Eye (tissue), 1 donor: ENCODE data around the gene GRB10.
"Not testable (repeated sequence)": the region's sequence is repeated elsewhere in the genome, so short reads cannot be mapped to it uniquely, and the experiment has no call there.

ENCODE experiments used
- DNase-seq: peaks from one replicate; pipeline ENCODE4 v3.0.0-alpha.2; 2015

GRB10 gene

DNA sequence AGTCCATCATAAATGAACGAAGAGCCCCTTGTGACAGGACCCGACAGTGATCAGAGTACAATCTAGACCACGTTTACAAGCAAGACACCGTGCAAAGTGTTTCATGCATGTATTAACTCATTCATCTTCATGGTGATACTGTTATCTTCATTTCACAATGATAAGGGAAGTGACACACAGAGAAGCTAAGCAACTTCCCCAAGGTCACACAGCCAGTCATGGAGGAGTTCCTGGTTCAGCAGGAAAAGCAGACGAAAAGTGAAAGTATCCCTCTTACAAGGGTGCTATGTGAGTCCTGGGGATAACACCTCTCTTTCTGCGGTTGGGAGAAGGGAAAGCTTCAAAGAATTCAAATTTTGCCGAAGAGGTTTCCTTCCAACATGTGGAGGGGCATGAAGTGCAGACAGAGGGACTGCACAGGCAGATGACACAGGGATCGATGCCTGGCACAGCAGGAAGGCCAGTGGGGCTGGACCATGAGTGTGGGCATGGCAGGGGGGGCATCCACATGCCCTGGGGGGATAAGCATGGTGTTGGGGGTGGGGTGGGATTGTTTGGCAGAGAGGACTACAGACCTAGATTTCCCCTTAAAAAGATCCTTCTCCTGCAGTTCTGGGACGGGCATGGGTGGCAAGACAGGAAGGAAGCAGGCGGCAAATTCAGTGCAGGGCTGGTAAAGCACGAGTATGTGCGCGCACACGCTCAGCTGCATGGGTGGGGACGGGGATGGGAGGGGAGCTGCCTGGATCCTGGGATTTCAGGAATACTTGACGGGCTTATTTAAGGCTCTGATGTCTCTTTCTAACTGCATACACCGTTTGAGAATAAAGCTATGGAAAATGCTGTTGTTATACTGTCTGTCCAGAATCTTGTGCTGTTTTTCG lies 184.0 kb downstream of the GRB10 start:
- DNase-seq: no peak

DNA sequence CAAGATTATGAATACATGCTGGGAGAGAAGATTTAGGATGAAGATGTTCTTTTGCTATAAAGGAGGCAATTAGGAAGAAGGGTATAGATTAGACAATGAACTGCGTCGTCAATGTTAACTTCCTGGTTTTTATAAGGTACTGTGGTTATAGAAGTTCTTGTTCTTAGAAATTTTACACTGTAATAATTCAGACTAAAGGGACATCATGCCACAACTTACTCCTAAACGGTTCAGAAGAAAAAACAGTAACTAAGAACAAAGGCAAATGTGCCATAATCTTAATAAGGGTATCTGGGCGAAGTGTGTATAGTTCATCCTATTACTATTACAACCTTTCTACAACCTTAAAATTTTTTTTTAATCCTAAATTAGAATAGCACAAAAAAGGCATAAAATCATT lies 186.2 kb downstream of the GRB10 start:
- DNase-seq: no peak

DNA sequence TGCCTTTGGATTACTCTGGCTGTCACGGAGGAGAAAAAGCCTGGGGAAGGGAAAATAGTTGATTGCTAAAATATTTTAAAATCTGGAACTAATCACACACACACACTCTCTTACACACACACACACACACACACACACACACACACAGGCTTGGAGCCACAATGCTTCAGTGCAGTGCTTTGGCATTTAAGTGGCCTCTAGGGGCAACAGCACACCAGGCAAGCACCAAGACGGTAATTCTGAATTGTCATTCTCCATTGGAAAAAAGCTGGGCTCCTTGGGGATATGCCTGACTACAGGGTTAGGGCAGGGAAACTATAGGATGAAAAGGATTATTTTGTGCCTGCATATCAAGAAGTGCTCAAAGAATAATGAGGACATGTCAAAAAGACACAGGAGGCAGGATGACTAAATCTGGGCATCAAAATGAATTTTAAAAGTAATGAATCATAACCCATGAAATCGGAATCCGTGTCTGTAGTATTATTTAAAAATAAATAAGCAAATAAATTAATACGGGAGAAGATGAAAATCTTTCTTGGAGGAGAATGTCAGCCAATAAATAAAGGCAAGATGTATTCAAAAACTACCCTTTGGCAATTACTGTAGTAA lies 187.1 kb downstream of the GRB10 start:
- peak; percentile 58 for DNase-seq

DNA sequence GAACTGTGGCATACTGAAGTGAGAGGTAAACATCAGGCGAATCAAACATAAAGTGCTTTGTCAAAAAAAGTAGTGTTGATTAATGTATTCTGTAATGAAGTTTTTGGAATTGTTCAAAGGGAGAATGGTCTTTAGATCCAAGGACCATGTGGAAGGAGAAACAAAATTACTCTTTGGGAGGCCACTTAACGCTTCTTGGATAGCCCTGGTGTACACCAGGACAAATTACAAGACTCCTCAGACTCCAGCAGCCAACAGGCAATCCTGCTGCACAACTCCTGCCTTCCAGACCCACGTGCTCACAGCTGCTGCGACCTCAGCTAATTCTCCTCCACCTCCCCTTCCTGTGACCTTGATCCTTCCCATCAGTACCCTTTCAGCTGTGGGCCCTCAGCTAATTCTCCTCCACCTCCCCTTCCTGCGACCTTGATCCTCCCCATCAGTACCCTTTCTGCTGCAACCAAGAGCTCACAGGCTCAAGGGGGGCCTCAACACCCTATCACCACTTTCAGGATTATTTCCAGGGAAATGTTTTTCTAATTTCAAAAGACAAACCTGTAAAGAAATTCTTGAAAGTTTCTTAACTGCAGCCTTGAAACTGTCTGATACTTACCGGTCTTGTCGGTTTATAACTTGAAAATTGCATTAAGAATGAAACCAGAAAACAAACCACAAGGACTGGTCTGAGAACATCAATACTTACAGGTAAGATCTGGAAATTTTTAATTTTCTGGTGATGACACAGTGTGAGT lies 187.8 kb downstream of the GRB10 start:
- no peak for DNase-seq

DNA sequence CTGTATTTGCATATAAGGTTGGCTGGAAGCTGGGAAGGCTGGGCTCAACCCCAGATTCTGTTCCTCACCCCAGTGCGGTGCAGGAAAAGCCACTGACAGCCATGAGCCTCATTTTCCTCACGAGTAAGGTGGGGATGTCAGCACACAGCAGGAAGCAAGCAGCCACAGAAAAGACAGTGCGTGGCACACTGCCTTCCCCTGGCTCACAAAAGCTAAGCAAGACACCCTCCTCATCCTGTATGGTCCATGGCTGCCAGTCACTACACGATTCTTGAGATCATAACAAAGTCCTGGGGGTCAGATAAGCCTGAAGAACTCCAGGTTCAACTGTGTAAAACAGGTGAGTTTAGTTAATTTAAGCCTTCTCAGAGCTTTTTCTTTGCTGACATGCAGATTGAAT lies 188.6 kb downstream of the GRB10 start:
- no peak for DNase-seq

DNA sequence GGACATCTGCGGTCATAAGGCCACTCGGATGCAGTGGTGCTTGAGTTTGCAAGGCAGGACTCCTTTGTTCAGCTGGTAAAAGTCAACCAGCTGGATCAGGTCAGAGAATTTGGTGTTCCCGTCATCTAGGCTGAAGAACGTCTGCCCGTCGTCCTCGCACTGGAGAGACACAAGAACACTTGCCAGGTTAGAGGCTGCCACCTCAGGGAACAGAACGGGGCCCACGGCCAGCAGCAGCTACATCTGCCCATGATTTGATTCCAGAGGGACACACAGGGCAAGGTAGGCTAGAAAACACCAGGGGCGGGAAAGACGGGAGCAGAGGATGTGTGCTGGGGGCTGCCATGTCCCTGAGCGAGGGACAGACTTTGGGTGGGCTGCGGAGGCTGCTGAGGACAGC lies 189.8 kb downstream of the GRB10 start:
- no peak for DNase-seq

DNA sequence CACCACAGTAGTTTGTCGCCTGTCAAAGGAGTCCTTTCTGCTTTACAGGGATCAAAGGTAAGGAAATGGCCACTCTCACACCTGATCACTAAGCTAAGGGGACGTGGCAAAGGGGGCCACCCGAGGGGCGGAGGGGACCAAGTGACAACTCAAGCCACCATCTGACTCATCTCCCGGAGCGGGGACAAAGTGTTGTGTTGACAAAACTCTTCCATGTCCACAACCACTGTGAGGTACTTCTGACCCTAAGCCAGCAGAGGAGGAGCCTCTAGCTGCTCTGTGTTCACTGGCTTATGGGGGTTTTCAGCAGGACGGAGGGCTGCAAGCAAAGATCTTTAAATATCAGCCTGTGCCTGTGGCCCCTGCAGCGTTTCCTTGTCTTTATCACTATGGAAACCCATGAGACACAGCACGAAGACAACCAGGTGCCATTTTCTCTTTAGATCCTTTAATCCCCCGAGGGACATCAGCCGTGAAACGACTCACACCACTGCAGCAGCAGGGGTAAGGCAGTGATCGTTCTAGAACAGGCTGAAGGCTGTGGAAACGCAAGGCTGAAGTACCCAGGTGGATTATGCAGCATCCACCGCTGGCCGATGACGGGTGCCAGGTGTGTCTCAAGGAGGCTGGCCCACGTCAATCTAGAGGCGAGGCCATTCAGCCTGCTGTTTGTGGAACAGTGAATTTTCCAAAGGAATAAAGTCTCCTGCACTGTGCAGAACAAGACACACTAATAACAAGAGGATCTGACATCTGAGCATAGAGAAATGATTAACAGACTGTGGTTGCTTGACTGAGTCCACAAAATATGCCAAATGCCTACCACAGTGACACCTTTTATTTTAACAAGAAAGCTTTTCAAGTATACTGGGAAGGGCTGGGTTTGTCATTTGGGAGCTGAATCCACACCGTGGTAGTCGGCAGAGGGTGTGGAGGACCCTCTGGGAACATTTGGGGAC lies 190.9 kb downstream of the GRB10 start:
- DNase-seq: peak; percentile 63

DNA sequence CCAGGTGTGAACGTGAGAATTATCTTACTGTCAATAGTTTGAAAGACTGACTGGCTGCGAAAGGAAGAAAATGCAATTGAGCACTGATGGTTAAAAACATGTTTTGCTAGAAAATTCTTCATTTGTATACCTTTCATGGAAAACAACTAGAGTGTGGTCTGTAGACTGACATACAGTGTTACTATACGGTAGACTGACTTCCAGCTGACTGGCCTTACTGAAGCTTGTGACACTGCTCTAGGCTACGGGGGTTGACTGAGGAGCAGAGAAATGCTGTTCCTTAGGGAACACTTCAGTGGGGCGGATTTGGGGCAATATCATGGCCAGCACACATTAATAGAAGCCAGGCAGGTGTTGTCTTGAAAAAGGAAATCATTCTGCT lies 191.6 kb downstream of the GRB10 start:
- DNase-seq: no peak

DNA sequence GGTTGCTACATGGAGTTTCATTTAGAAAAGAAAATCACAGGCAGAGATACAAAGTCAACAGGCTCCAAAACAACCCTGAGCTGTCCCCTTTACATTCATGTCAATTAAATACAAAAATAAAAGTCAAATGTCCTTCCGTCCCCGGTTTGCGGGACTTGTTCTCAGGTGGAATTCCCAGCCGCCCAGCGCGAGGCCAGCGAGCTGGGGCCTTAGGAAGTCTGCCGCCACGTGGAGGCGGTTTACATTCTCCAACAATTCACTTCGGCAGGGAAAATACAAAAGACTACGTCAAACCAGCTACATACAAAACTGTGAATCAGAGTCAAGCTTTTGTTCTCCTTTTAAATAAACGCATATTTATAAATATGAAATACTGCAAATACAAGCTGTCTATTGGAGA lies 192.2 kb downstream of the GRB10 start:
- DNase-seq: no peak

DNA sequence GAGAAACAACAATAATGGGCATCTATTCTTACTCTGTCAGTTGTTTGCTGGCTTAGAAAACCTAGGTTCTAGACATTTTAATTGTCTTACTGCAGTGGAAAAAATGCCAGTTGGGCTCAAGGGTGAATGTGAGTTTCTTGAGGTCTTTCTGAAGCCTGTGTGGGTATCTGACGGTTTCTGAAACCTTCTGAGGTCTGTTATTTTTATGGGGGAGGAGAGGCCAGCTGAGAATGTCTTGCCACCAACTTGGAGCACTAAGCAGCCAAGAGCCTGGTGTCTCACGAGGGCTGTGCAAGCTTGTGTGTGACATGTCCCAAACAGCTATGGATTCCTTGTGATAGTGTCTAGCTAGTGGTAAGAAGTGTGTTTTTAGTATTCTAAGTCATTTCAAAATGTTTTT lies 193.3 kb downstream of the GRB10 start:
- no peak for DNase-seq

DNA sequence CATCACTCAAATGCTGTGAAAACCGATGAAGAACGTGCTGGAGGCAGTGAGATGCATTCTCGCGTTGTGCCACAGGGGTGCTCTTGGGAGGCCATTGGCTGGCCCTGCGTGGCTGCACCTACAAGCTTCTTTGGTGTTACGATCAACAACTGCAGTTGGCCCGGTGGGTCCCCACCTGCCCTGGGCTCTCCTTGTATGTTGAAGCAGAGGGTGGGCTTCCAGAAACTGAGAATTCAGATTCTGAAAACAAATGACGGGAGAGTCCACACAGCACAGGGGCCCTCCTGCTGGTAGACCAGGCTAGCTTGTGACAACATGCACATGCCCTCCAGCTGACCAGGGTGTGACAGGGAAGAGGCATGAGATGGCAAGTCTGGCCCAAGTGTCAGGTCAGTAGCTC lies 193.8 kb downstream of the GRB10 start:
- no peak for DNase-seq

DNA sequence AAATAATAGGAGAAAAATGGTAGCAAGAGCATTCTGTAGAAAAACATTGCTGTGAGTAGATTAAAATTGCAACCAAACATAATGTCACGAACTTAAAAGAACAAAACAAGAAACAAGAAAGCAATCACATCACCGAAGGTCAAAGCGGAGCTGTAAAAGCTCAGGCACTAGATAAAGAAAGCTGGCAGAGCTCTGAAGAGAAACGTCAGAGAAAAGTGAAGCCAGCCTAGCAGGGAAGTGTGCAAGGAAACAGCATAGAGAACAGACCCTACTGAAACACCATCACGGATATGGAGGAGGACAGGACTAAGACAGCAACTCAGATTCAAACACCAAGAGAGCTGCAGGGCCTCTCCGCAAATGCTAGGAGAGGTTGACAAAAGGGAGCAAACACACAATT lies 195.0 kb downstream of the GRB10 start:
- no peak for DNase-seq

DNA sequence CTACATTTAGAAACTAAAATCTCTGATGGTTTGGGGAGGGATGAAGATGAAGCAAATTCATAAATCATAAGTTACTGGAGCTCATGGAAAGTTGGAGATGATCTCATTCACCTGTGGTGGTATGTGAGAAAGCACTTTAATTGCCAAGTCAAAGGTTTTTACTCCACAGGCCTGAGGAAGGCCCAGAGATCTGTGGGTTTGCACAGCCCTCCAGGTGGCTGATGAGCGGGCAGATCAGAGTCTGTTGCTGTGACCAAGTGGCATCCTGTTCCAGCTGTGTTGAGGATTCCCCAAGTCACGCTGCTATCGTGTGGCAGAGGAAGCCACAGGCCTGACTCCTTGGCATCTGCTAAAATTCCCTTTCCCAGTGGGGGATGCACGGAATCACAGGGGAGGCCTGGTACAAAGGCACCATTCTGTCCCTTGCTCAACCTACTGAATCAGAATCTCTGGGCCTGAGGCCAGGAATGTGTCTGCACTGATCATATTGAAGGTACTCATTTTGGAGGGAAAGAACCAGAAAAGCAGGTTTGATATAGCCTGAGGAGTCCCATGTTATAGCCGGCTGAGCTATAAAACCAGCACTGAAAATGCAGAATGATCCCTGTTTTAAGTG lies 197.8 kb downstream of the GRB10 start:
- DNase-seq: peak; percentile 63

DNA sequence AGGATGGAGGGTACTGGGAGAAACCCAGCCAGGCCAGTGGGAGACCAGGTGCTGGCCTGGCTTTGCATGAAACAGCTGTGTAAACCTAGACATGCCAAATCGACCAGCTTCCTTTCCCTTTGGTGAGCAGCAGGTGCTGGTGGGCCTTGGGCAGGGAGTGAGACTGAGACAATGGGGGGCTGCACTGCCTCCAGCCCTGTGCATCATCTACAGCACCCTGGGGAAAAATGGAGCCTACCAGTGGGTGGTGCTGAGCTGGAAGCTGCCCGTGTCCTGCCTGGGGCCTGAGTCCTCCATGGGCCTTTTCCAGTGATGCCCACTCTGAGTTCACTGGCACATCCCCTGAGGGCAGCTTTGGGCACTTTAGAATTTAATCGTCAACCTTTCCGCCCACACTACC lies 198.3 kb downstream of the GRB10 start:
- DNase-seq: no peak

DNA sequence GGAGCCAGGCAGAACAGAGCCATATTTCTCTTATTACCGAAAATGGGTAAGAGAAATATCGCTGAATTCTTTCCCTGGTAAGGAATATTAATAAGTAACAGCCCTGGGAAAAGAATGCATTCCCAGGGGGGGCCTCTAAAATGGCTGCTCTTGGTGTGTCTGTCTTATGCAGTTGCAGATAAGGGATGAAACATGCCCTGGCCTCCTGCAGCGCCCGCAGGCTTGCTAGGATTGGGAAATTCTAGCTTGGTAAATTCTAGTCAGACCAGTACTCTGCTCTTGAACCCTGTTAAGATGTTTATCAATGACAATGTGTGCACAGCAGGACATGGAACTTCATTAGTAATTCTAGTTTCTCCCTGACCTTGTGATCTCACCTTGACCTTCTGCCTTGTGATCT lies 199.4 kb downstream of the GRB10 start:
- DNase-seq: not testable (repeated sequence)

DNA sequence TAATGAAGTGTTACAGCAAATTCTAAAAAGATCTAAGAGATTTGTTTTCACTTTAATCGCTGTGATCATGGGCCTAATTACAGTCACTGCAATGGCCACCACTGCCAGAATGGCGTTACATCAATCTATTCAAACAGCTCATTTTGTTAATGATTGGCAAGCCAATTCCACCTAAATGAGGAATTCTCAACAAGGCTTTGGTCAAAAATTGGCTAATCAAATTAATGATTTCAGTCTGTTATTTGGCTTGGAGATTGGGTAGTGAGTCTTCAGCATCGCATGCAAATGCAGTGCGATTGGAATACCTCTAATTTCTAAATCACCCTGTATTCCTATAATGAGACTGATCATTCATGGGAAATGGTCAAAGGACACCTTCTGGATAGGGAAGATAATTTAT lies 200.4 kb downstream of the GRB10 start:
- not testable (repeated sequence) for DNase-seq

DNA sequence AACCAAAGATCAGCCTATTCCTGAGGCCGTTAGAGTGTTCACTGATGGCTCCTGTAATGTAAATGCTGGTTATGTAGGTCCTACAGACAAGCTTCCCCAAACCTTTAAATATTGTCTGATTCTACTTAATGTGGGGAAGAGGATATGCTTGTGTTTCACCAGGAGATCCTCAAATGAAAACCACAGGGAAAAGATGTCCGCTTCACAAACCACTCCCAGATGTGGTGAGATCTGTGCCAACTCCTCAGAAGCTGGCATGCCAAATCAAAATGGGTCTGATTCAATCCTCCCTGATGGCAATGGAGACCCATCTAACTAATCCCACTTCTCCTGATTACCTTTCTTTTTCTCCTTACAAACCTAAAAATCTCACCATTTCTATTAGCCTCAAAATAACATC lies 202.0 kb downstream of the GRB10 start:
- DNase-seq: not testable (repeated sequence)

DNA sequence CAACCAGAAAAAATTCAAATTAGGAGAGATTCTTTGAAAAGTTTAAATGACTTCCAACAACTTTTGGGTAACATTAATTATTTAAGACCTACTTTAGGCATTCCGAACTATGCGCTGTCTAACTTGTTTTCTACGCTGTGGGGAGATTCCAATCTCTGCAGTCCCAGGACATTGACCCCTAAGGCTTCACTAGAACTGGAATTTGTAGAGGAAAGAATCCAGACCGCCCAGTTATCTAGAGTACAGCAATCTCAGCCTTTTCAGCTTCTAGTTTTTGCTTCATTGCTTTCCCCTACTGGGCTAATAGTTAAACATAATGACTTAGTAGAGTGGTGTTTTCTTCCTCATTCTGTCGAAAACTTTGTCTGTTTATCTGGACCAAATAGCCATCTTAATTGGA lies 202.6 kb downstream of the GRB10 start:
- DNase-seq: no peak

DNA sequence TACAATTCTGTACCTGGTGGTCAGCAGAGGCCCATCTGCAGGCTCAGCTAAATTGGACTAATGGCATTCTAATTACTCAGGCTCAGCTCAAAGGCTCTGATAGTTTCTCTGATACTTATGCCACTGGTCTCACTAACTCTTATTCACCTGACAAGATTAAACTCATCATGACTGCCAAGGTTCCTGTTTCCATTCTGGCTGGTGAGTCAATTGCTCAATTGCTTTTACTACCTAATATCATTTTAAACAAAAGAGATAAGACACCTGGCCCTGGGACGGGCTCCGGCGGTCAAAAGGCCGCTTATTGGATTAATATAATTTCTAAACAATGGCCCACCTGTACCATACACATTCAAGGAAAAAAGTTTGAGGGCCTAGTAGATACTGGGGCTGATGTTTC lies 204.6 kb downstream of the GRB10 start:
- not testable (repeated sequence) for DNase-seq

DNA sequence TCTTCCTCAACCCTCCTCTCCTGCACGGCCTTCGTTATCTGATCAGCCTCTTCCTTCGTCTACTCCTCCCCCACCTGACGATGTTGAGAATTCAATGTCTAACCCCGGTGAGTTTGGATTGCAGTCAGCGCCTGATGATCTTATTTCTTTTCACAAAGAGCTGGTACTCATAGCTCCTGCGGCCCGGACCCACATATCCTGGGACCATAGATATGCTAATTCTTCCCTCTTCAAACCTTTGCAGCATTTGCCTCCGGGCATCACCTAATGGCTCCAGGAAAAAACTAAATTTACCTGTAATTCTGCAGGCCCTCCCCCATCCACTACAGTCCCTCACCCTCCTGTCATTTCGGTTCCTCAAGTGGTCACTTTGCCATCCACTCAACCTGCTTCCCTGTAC lies 205.1 kb downstream of the GRB10 start:
- DNase-seq: no peak

DNA sequence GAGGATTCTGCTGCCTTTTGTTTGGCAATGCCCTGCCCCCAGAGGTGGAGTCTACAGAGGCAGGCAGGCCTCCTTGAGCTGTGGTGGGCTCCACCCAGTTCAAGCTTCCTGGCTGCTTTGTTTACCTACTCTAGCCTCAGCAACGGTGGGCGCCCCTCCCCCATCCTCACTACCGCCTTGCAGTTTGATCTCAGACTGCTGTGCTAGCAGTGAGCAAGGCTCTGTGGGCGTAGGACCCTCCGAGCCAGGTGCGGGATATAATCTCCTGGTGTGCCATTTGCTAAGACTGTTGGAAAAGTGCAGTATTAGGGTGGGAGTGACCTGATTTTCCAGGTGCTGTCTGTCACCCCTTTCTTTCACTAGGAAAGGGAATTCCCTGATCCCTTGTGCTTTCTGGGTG lies 206.3 kb downstream of the GRB10 start:
- not testable (repeated sequence) for DNase-seq

DNA sequence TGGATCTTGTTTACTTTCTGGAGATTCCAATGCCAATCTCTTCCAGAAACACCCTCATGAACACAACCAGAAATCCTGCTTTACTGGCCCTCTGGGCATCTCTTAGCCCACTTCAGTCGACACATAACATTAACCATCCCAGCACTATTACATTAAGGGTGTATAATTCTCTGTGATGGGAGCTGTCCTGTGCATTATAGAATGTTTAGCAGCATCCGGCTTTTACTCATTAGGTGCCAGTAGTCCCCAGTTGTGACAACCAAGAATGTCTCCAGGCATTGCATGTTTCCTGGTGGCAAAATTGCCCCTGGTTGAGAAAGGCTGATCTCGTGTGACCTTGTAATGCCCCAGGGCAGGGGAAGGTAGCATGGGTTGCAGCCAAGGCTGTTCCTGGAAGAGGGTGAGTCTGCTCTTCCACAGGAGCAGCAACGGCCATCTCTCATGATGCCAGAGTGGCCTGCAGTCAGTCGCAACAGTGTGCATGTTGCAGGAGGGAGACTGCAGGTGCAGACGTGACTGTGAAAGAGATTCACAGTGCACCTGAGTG lies 214.9 kb downstream of the GRB10 start:
- DNase-seq: no peak
